Inflammatory macrophage treated with lipopolysaccharide for 4 hours (primary cell): ENCODE measurements around the gene IQCB1.

Experiments
- DNase-seq: peaks from one replicate; pipeline ENCODE4 v3.0.0-alpha.2; 2020

The IQCB1 gene

DNA sequence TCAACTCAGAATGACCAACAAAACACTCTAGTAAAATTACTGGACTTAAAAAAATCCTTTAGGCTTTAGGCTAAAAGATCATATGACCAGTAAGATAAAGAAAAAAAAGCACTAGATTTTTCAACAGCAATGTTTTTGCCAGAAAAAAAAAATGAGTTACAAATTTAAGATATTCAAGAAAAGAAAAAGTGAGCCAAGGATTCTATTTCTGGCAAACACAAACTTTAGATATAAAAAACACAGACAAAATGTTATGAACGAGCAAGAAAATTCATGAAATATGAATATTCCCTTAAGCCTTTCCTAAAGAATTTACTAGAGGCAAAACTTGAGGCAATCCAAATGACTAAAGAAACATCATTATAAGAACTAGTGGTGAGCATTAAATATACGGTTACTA lies 94.0 kb downstream of the IQCB1 start:
- no peak for DNase-seq

DNA sequence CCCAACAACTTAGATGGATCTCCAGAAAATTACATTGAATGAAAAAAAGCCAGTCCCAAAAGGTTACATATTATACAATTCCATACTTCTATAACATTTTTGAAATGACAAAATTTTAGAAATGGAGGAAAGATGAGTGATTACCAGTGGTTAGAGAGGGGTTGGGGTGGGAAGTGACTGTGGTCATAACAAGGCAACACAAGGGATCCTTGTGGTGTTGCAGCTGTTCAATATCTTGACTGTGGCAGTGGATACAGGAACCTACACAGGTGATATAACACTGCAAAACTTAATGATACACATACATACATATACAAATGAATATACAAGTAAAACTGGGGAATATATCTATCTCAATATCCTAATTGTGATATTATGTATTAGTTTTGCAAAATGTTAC lies 95.0 kb downstream of the IQCB1 start:
- DNase-seq = no peak

DNA sequence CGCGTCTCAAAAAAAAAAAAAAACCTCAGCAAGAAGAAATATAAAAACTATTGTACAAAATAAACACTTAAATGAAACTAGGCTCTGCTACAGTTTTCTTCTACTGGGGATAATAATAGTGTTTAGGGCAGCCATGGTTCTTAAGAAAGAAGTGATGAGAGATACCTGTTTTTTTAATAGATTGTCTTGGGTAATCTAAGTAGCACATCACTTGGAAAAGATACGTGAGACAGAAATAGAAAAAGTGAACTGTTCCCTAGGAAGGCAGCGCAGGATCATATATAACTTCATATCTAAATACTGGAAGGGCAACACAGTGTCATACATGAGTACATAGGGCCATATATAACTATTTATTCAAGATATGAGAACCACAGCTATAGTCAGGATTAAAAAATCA lies 97.2 kb downstream of the IQCB1 start:
- no peak for DNase-seq

DNA sequence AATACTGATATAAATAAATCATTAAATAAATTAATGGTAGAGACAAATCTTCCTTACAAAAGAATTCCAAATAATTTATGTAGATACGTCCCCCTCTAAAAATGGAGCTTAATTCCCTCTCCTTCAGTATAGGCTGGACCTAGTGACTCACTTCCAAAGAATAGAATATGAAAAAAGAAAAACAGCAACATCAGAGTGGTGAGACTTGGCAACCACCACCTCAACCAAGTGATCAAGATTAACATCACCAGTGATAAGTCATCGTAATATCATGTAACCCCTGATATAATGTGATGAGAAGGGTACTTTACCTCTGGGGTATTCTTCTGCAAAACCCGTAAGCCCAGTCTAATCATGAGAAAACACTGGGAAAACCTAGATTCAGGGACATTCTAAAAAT lies 98.7 kb downstream of the IQCB1 start:
- no peak for DNase-seq

DNA sequence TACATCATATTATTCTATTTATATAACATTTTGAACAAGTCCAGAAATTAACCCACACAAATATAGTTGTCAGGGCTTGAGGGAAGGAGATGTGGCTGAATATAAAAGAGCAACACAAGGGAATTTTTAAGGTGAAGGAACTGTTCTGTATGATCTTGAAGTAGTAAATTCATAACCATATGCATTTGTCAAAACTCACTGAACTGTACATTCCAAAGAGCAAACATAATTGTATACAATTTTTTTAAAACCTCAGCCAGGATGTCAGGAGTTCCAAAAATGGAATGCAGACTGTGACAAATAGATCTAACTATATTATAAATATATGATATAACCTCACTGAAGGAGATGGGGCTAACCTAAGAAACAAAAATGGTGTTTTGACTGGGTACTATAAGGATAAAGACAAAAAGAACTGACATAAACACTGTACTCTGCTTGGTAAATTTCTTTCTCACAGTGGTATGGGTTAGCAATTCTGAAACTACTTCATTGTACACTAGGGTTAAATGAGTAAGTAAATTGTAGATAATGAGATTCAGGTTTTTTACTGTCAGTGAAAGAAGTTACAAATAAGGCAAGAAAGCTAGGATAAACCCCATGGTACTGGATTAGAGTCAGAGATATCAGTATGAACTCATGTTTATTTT lies 99.7 kb downstream of the IQCB1 start:
- DNase-seq = no peak

DNA sequence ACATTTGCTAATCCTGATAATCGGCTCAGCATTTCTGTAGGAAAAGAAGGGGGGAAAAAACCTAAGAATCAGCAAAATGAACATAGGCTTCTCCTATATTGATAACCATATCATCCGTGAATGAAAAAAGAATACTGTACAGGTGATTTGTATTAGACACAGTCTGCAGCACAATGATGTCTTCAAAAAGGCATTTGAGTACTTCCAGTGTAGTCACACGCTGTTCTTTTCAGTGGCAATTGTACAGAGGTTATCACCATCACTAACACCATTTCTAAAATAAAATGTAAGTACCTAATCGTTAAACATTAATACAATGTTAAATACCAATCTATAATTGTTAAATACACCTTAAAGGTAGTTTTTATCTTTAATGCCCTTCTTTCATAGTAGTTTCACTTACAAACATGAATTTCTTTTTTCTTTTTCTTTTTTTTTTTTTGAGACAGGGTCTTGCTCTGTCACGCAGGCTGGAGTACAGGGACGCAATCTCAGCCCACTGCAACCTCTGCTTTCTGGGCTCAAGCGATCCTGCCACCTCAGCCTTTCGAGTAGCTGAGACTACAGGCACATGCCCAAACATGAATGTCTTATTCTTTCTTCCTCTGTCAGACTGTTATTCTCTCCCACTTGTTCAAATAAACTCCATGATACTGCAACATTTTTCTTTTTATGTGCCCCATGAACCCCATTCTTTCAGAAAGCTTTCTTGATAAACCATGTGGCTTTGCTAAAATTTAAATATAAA lies 103.7 kb downstream of the IQCB1 start:
- no peak for DNase-seq

DNA sequence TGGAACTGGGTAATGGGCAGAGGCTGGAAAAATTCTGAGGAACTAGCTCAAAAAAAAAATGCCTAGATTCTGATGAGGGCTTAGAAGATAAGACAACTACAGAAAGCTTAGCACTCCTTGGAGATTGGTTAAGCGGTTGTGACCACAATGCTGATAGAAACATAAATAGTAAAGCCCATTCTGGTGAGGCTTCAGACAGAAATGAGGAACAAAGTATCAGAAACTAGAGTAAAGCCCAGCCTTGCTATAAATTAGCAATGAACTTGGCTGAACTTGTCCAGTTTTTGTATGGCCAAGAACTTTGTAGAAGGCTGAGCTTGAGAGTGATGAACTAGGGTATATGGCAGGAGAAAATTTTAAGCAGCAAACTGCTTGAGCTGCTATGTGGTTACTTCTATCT lies 110.7 kb downstream of the IQCB1 start:
- DNase-seq = no peak

DNA sequence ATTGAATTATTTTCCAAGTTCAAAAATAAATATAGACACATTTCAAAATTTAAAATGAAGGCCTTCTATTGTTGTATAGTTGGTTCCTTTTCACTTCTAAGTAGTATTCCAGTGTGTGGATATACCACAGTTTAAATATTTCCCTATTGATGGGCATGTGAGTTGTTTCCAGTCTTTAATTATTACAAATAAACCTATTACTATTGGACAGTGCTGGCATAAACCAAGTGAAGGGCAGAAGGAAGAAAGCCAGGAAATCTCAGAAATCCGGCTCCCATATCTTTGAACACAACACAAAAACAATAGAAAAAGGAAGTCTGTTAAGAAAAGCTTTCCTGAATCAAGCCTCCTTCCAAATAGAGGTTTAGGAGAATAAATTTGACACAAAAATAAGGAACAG lies 111.4 kb downstream of the IQCB1 start:
- DNase-seq = no peak

DNA sequence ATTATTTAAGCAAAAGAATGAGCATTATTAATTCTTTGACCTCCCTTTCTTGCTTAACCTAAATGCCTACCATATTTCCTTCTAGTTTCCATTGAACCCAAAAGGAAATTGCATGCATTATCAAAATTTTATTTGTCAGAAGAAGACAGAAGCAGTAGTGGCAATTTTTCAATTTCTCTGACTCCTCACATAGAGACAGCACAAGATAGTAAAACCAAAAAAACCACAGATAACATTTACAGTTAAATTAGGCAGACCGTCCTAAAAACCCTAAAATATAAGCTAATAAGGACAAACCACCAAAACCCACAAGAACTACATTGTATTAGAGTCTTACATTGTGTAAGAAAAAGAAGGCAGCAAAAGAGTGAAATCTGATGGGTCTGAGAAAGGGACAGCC lies 112.4 kb downstream of the IQCB1 start:
- DNase-seq = no peak

DNA sequence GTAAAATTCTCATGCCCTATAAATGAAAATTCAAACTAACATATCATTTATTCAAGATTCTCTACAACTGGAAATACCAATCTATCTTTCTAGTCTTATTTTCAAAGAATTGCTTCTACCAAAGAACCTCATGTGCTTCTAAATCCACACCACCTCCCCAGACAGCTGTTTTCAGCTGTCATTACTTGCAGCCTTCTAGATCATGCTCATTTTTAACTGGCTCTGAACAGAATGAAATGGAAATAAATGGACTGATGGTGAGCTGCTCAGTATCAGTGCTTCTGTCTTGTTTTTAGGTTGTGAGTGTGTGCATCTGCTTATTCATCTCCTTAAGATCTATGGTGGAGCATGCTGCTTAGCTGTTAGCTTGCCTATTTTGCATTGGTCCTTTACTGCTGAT lies 114.7 kb downstream of the IQCB1 start:
- DNase-seq = no peak
